Transverse colon (tissue), 4 donors: ENCODE results near the gene SNAI3. TPM values are rescaled to one million over a fixed set of nuclear protein-coding genes. Genes with fewer than 3 reads are reported as not detected.

Experiments used
- DNase-seq: peaks from one replicate; pipeline ENCODE4 v3.0.0-alpha.2; 2019
- H3K27ac ChIP-seq, 4 donors: fragments of 200-600 bp; sonication (generic); 2 replicates each; pipeline ENCODE4 v1.5.1; 2016 to 2018; ENCODE audit warnings: inconsistent platforms in 4 of 4
- H3K27me3 ChIP-seq: fragments of 200-600 bp; sonication (generic); 2 replicates; pipeline ENCODE4 v1.5.1; 2017; ENCODE audit warnings: inconsistent platforms
- H3K36me3 ChIP-seq, 4 donors: fragments of 200-600 bp; sonication (generic); 2 replicates each; pipeline ENCODE4 v1.5.1; 2017 to 2019; ENCODE audit warnings: inconsistent platforms in 4 of 4
- H3K4me1 ChIP-seq, 4 donors: fragments of 200-600 bp; sonication (generic); 2 replicates each; pipeline ENCODE4 v1.5.1; 2017 to 2020; ENCODE audit warnings: inconsistent platforms in 4 of 4
- H3K4me3 ChIP-seq, 4 donors: fragments of 200-600 bp; sonication (generic); 1 replicate in 1 of 4; 2 replicates in 3 of 4; pipeline versions ENCODE4 v1.5.1 to v1.6.1; 2017 to 2019; ENCODE audit warnings: inconsistent platforms in 4 of 4
- H3K9me3 ChIP-seq, 2 donors: fragments of 200-600 bp; sonication (generic); 2 replicates each; pipeline ENCODE4 v1.5.1; 2017 to 2019; ENCODE audit warnings: inconsistent platforms in 2 of 2
- CTCF ChIP-seq, 5 experiments: fragments of 200-600 bp in 3 of 5; fragments of 450-650 bp in 2 of 5; sonication (generic) in 3 of 5; IDR thresholded peaks; 1 replicate in 2 of 5; 2 replicates in 3 of 5; pipeline ENCODE4 v1.5.1; 2016 to 2017; ENCODE audit warnings: antibody characterized with exemption in 5 of 5, inconsistent platforms in 3 of 5, mild to moderate bottlenecking in 2 of 5, moderate library complexity in 1 of 5
- EP300 ChIP-seq: sonication (generic); formaldehyde crosslinking; IDR thresholded peaks from one replicate; pipeline ENCODE4 v1.6.1; 2017; ENCODE audit warnings: antibody characterized with exemption, low read depth
- POLR2A ChIP-seq: fragments of 450-650 bp; IDR thresholded peaks from one replicate; pipeline ENCODE4 v1.6.1; 2016; ENCODE audit warnings: antibody characterized with exemption, mild to moderate bottlenecking, moderate library complexity
- POLR2AphosphoS5 ChIP-seq, 3 donors: sonication (generic); formaldehyde crosslinking; IDR thresholded peaks; one replicate each; pipeline ENCODE4 v1.6.1; 2016; ENCODE audit warnings: antibody characterized with exemption in 3 of 3
- WGBS, 2 donors: methylation state at CpG; one replicate each; pipeline ENCODE4 v1.1.5; 2018; ENCODE audit warnings: low coverage in 1 of 2; 5-methylcytosine and 5-hydroxymethylcytosine counted together
- in situ Hi-C, 4 donors: fragments of 200-750 bp; cut with MboI; loops; one replicate each; pipeline versions ENCODE4 v1.15.0 to v1.15.1; 2017; ENCODE audit warnings: low sequenced_read_pairs in 3 of 4, low pct_ligation_motif_present in 1 of 4, low pct_unique_long_range_greater_than_20kb in 1 of 4
- intact Hi-C: fragments of 100-400 bp; cut with DNase I; formaldehyde crosslinking; loops from one replicate; pipeline ENCODE4 v1.15.1; 2023; ENCODE audit warnings: low total_unique reads
- total RNA-seq, 4 donors: library from RNA; depleted of rRNA; stranded (reverse); fragments of >200 nt; gene quantifications; one replicate each; pipeline ENCODE4 v1.1.0, GENCODE V29; 2016

SNAI3 gene
- total RNA-seq, 4 donors from 2014 or later = 0.27 to 2.9 (median 0.75) TPM; not detected in 1

GRCh38 chr16:88723507-88723887 is 37.2 kb upstream of the SNAI3 start:
- 86% methylated on average over 8 of the region's 8 CpGs; no CpG with 5 or more reads in 1 of the 2 donors for WGBS, 2 donors
- in situ Hi-C loops = no loop called here

GRCh38 chr16:88722784-88723506 is 36.6 kb upstream of the SNAI3 start:
- Histone ChIP-seq H3K4me3 (no peak overlapping the region), H3K9me3 (no peaks in the 10 kb centered on the region), H3K36me3 (peaks cover 0 to 82% (median 23%) of the 10 kb centered on the region in 4 donors), H3K27me3 (no peaks in the 10 kb centered on the region), H3K27ac (no peak overlapping the region), H3K4me1 (no peaks in the 10 kb centered on the region)
- no peak for DNase-seq
- TF ChIP-seq POLR2AphosphoS5 (IDR thresholded peaks at IDR 0.05) (no peak), EP300 (no peak), CTCF (IDR thresholded peaks at IDR 0.05) (no peak), POLR2A (no peak)
- WGBS, 2 donors = 95% methylated on average over 33 of the region's 39 CpGs; no CpG with 5 or more reads in 1 of the 2 donors
- intact Hi-C loops (no loop called here), in situ Hi-C loops (no loop called here)

More at GRCh38 chr16:88723507-88723887, 37.2 kb upstream of the SNAI3 start:
- no peak overlapping the region for H3K4me3 ChIP-seq
- no peak for DNase-seq
- H3K4me1 ChIP-seq = no peaks in the 10 kb centered on the region
- TF ChIP-seq CTCF (IDR thresholded peaks at IDR 0.05) = no peak
- no peak for TF ChIP-seq POLR2A
- no peak for TF ChIP-seq POLR2AphosphoS5 (IDR thresholded peaks at IDR 0.05)
- no peak for TF ChIP-seq EP300
- H3K36me3 ChIP-seq = peaks cover 0 to 76% (median 23%) of the 10 kb centered on the region in 4 donors
- intact Hi-C loops = no loop called here
- no peaks in the 10 kb centered on the region for H3K27me3 ChIP-seq
- no peaks in the 10 kb centered on the region for H3K9me3 ChIP-seq
- H3K27ac ChIP-seq = no peak overlapping the region

GRCh38 chr16:88721815-88722755 is 35.8 kb upstream of the SNAI3 start:
- Histone ChIP-seq H3K4me3 (no peak overlapping the region), H3K27ac (no peak overlapping the region), H3K27me3 (no peaks in the 10 kb centered on the region), H3K4me1 (no peaks in the 10 kb centered on the region), H3K36me3 (peaks cover 0 to 86% (median 23%) of the 10 kb centered on the region in 4 donors), H3K9me3 (no peaks in the 10 kb centered on the region)
- TF ChIP-seq POLR2AphosphoS5 (IDR thresholded peaks at IDR 0.05) = no peak
- WGBS, 2 donors = 97% methylated on average over 38 of the region's 61 CpGs; no CpG with 5 or more reads in 1 of the 2 donors
- in situ Hi-C loops (no loop called here), intact Hi-C loops (no loop called here)
- no peak for DNase-seq

- DNase-seq = no peak
- Histone ChIP-seq H3K36me3 (peaks cover 0 to 86% (median 22%) of the 10 kb centered on the region in 4 donors), H3K4me3 (no peak overlapping the region), H3K27ac (no peak overlapping the region), H3K27me3 (no peaks in the 10 kb centered on the region), H3K9me3 (no peaks in the 10 kb centered on the region), H3K4me1 (no peaks in the 10 kb centered on the region)
- WGBS, 2 donors = 96 to 97% methylated on average over 8 to 17 of the region's 17 CpGs
- TF ChIP-seq CTCF (IDR thresholded peaks at IDR 0.05) (no peak), EP300 (no peak), POLR2AphosphoS5 (IDR thresholded peaks at IDR 0.05) (no peak), POLR2A (no peak)
- intact Hi-C loops (no loop called here), in situ Hi-C loops (no loop called here)
Observed at GRCh38 chr16:88721236-88721635, 34.9 kb upstream of the SNAI3 start.
